GM12873 (cell line): ENCODE data around the gene LDLRAD3.

Experiments used
- TF ChIP-seq, protein P1 (sequence below): IDR thresholded peaks from 2 replicates; pipeline ENCODE4 v1.5.1; 2012; ENCODE audit warnings: low read depth, mild to moderate bottlenecking, moderate library complexity, low read length, control low read depth; ENCODE audit not compliant: insufficient read depth; ENCODE audit errors: missing control alignments

Gene LDLRAD3

DNA sequence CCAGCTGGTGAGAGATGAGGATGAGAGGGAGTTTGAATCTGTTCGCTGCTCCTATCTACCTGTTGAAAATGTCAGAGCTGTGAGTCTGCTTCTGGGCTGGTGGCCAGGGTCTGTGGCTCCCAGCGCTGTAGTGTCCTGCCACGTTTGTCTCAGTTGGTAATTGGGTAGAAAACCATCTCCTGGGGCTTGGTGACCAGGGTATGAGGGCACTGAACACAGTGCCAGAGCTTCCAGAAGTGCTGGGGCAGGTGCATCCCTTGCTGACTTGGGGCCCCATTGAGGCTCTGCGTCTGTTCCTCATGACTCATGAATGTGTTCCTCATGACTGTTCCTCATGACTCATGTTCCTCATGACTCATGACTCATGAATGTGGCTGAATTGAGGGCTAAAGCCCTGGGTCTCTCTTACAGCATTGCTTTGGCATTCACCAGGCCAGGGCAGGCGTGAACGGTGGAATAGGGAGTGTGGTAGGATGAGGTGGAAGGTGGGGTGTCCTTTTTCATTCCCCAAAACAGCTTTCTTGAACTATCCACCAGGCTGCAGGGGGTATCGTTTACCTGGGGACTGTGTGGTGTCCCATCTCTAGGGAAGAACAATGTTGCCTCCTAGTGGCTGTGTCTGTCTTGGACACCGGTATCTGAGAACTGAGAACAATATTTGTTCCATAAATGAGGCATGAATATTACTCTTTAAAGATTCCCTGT is 205.8 kb downstream of the LDLRAD3 start:
- TF ChIP-seq, protein P1, sequence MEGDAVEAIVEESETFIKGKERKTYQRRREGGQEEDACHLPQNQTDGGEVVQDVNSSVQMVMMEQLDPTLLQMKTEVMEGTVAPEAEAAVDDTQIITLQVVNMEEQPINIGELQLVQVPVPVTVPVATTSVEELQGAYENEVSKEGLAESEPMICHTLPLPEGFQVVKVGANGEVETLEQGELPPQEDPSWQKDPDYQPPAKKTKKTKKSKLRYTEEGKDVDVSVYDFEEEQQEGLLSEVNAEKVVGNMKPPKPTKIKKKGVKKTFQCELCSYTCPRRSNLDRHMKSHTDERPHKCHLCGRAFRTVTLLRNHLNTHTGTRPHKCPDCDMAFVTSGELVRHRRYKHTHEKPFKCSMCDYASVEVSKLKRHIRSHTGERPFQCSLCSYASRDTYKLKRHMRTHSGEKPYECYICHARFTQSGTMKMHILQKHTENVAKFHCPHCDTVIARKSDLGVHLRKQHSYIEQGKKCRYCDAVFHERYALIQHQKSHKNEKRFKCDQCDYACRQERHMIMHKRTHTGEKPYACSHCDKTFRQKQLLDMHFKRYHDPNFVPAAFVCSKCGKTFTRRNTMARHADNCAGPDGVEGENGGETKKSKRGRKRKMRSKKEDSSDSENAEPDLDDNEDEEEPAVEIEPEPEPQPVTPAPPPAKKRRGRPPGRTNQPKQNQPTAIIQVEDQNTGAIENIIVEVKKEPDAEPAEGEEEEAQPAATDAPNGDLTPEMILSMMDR = peak; percentile 57

- TF ChIP-seq, protein P1 = no peak
These were observed 207.1 kb downstream of the LDLRAD3 start for GRCh38 chr11:36150986-36151385.

- TF ChIP-seq, protein P1 = no peak
These were observed 208.2 kb downstream of the LDLRAD3 start for GRCh38 chr11:36151933-36152580.

DNA sequence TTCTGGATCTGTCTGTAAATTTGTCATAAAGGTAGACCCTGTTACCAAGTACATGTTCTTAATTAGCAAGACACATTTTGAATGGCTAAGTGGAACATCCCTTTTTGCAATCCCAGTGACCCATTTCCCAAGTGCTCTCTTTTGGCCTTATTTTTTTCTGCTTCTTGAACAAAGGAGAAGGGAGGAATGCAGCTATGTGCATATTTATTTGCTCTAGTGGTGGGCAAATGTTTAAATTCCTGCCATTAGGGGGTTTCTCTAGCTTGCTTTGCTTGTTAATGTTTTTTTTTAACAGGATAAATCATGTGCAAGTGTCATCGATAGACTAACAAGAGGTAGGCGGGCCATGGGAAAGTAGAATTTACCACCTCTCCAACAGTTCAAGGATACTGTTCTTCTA is 209.7 kb downstream of the LDLRAD3 start:
- TF ChIP-seq, protein P1 = no peak

GRCh38 chr11:36155124-36155561 is 211.3 kb downstream of the LDLRAD3 start:
- TF ChIP-seq, protein P1 = no peak

DNA sequence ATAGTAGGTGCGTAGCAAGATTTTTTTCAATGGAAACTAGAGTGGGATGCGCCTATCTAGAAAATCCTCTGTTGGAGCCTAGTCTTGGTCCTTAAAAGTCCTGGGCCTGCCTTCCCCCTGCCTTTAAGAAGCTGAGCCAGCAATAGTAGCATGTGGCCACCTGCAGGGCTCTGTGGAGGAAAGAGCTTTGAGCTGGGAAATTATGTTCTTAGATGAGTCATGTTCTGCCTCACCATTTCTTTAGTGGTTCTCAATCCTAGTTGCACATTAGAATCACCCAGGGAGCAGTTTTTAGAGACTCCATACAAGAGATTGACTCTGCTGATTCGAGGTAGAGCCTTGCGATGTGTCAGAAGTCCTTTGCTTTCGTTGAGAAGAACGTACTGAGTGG is 211.9 kb downstream of the LDLRAD3 start:
- TF ChIP-seq, protein P1 = no peak

- TF ChIP-seq, protein P1 = no peak
These were observed 212.4 kb downstream of the LDLRAD3 start for GRCh38 chr11:36156161-36156816.
